GM12878 (cell line): ENCODE results near the gene NXN. TPM values are rescaled to one million over a fixed set of nuclear protein-coding genes. Genes with fewer than 3 reads are reported as not detected.
"Not testable (repeated sequence)": the region's sequence is repeated elsewhere in the genome, so short reads cannot be mapped to it uniquely, and the experiment has no call there.

ENCODE experiments used
- ATAC-seq: fragments of 200-7000 bp; cut with Tn5 transposase; 3 replicates; pipeline ENCODE4 v1.9.1; 2020; ENCODE audit warnings: mild to moderate bottlenecking, moderate library complexity
- BruUV-seq: library from RNA; stranded (reverse); fragments of 400-500 nt; replicated peaks from 2 replicates; lab custom pipeline; 2021; lab: Mats Ljungman, UMichigan
- CTCF ChIA-PET: fragments of 300-600 bp; sonication (Branson Sonifier 250); formaldehyde crosslinking; extraction: SDS; loops from one replicate; lab custom pipeline; 2021; ENCODE audit warnings: inconsistent platforms; lab: Yijun Ruan, JAX
- POLR2A ChIA-PET: fragments of 350-600 bp; formaldehyde crosslinking; extraction: SDS; loops from one replicate; lab custom pipeline; 2021; ENCODE audit warnings: inconsistent platforms; lab: Charles Lee
- RAD21 ChIA-PET: fragments of 300-600 bp; sonication (Branson Sonifier 250); formaldehyde crosslinking; loops from one replicate; lab custom pipeline; 2023; ENCODE audit warnings: antibody characterized with exemption; ENCODE audit not compliant: unreplicated experiment; lab: Charles Lee
- SMC1A ChIA-PET: fragments of 300-600 bp; sonication (Branson Sonifier 250); formaldehyde crosslinking; loops from one replicate; lab custom pipeline; 2023; ENCODE audit not compliant: unreplicated experiment, uncharacterized antibody; lab: Charles Lee
- DNase-seq: peaks from one replicate; pipeline ENCODE4 v3.0.0-alpha.2; 2011; ENCODE audit warnings: low read depth, low spot score
- FAIRE-seq: peaks from 3 replicates; lab custom pipeline; 2011; peaks lifted over from hg19 to GRCh38; lab: Jason Lieb, UNC
- H2AFZ ChIP-seq: 2 replicates; pipeline ENCODE4 v1.6.0; 2011; ENCODE audit warnings: low read depth, low read length, control low read depth; ENCODE audit not compliant: control insufficient read depth
- H3K27ac ChIP-seq: 2 replicates; pipeline ENCODE4 v1.5.1; 2011; ENCODE audit warnings: control low read depth; ENCODE audit not compliant: control insufficient read depth, insufficient read depth
- H3K27me3 ChIP-seq, 2 experiments: replicated peaks in 1 of 2; 2 replicates each; pipeline versions ENCODE4 v1.6.0 to v1.6.1; 2011; ENCODE audit warnings: low read length in 1 of 2; ENCODE audit not compliant: control insufficient read depth in 2 of 2, insufficient read depth in 2 of 2
- H3K36me3 ChIP-seq, 2 experiments: 2 replicates each; pipeline ENCODE4 v1.5.1; 2011; ENCODE audit warnings: low read length in 1 of 2; ENCODE audit not compliant: control insufficient read depth in 2 of 2, insufficient read depth in 2 of 2
- H3K4me1 ChIP-seq: 2 replicates; pipeline ENCODE4 v1.6.1; 2011; ENCODE audit warnings: mild to moderate bottlenecking, low read length, moderate library complexity, mixed read lengths; ENCODE audit not compliant: control insufficient read depth, insufficient read depth
- H3K4me2 ChIP-seq: 2 replicates; pipeline ENCODE4 v1.6.0; 2011; ENCODE audit warnings: control low read depth; ENCODE audit not compliant: control insufficient read depth, insufficient read depth
- H3K4me3 ChIP-seq: fragments of 200-600 bp; sonication (generic); 2 replicates; pipeline ENCODE4 v1.5.1; 2016
- H3K79me2 ChIP-seq: 2 replicates; pipeline ENCODE4 v1.6.0; 2011; ENCODE audit warnings: low read length; ENCODE audit not compliant: control insufficient read depth, insufficient read depth
- H3K9ac ChIP-seq: 2 replicates; pipeline ENCODE4 v1.8.0; 2011; ENCODE audit warnings: low read length, control low read depth, mixed read lengths; ENCODE audit not compliant: control insufficient read depth, insufficient read depth
- H3K9me3 ChIP-seq: replicated peaks from 3 replicates; pipeline ENCODE4 v1.5.1; 2011; ENCODE audit warnings: mild to moderate bottlenecking, low read length; ENCODE audit not compliant: control insufficient read depth, insufficient read depth
- H4K20me1 ChIP-seq: 2 replicates; pipeline ENCODE4 v1.6.0; 2011; ENCODE audit not compliant: control insufficient read depth, insufficient read depth
- CTCF ChIP-seq, 3 experiments: IDR thresholded peaks in 2 of 3; conservative IDR thresholded peaks in 1 of 3; 2 replicates each; pipeline ENCODE4 v1.5.1; 2011; ENCODE audit warnings: low read depth in 3 of 3, low read length in 3 of 3, mild to moderate bottlenecking in 3 of 3, control low read depth in 2 of 3, moderate library complexity in 2 of 3, inconsistent platforms in 1 of 3, mixed read lengths in 1 of 3; ENCODE audit not compliant: control insufficient read depth in 2 of 3, insufficient read depth in 1 of 3; ENCODE audit errors: extremely low read depth in 1 of 3
- EED ChIP-seq: sonication (generic); IDR thresholded peaks from 2 replicates; pipeline ENCODE4 v1.6.1; 2016; ENCODE audit warnings: antibody characterized with exemption, low read depth
- KAT2A ChIP-seq: conservative IDR thresholded peaks from 2 replicates; pipeline ENCODE4 v1.6.1; 2011; ENCODE audit warnings: low read depth, low read length; ENCODE audit not compliant: control insufficient read depth
- MEF2B ChIP-seq: fragments of 450-650 bp; IDR thresholded peaks from 2 replicates; pipeline ENCODE4 v1.6.1; 2018; ENCODE audit warnings: mild to moderate bottlenecking, moderate library complexity; ENCODE audit not compliant: partially characterized antibody, poor library complexity, severe bottlenecking
- RAD21 ChIP-seq: IDR thresholded peaks from 2 replicates; pipeline ENCODE4 v1.6.1; 2011; ENCODE audit warnings: mild to moderate bottlenecking, low read depth, low read length, moderate library complexity; ENCODE audit not compliant: insufficient read depth
- RELB ChIP-seq: fragments of 450-650 bp; IDR thresholded peaks from 2 replicates; pipeline ENCODE4 v1.6.1; 2017; ENCODE audit warnings: low read depth, mild to moderate bottlenecking, moderate library complexity
- ZNF687 ChIP-seq: fragments of 450-650 bp; IDR thresholded peaks from 2 replicates; pipeline ENCODE4 v1.6.1; 2017; ENCODE audit warnings: mild to moderate bottlenecking, moderate library complexity
- WGBS: methylation state at CpG from one replicate; pipeline ENCODE4 v1.1.6; 2016; ENCODE audit warnings: low lambda C conversion rate; ENCODE audit not compliant: insufficient replicate concordance, insufficient coverage; ENCODE audit errors: missing lambda C conversion rate; 5-methylcytosine and 5-hydroxymethylcytosine counted together
- in situ Hi-C: fragments of 300-500 bp; cut with MboI; formaldehyde crosslinking; loops from 9 replicates; pipeline ENCODE4 v1.14.3; 2018; ENCODE audit warnings: mixed read lengths
- intact Hi-C: fragments of 100-400 bp; cut with micrococcal nuclease; formaldehyde crosslinking; loops from one replicate; pipeline ENCODE4 v1.14.2; 2022; ENCODE audit not compliant: unreplicated experiment
- polyA plus RNA-seq, 11 experiments: library from polyadenylated mRNA; depleted of rRNA in 4 of 11; unstranded in 6 of 11; stranded (reverse) in 5 of 11; fragments of >200 nt; fragmentation: Nextera tagmentation in 4 of 11; fragmentation: Illumina TruSeq in 1 of 11; extraction: Ambion mirVana in 4 of 11; extraction: Trizol in 1 of 11; gene quantifications; 1 replicate in 1 of 11; 2 replicates in 10 of 11; pipeline versions ENCODE4 v1.2.1 to v1.2.3, GENCODE V29; 2011 to 2016; ENCODE audit warnings: inconsistent platforms in 2 of 11, missing spikeins in 2 of 11, low read depth in 1 of 11
- total RNA-seq, 4 experiments: library from RNA; depleted of rRNA in 3 of 4; stranded (reverse); fragments of >200 nt in 3 of 4; fragmentation: Illumina TruSeq in 1 of 4; extraction: Trizol in 1 of 4; gene quantifications; 2 replicates each; pipeline versions ENCODE4 v1.2.1 to v1.2.3, GENCODE V29; 2013 to 2021

NXN gene
- total and polyA plus RNA-seq, 10 of the 15 experiments (the other 5 are each of a cell fraction or from before 2014, with no cell fraction given) = 0.04 to 1.2 (median 0.30) TPM

GRCh38 chr17:953767-954166 is 25.8 kb downstream of the NXN start:
- intact Hi-C loops (no loop called here), in situ Hi-C loops (no loop called here)
- ChIA-PET RAD21 (no interaction called here), CTCF (no interaction called here), SMC1A (no interaction called here), POLR2A (interaction anchor here (0.6 kb wide), 1 partner anchor 145 kb away, joined by 4 read pairs; no protein-coding TSS in a partner anchor)
- Histone ChIP-seq H2AFZ (no peak overlapping the region), H4K20me1 (no peaks in the 10 kb centered on the region), H3K4me2 (no peak overlapping the region), H3K4me3 (no peak overlapping the region), H3K36me3 (no peaks in the 10 kb centered on the region), H3K4me1 (no peaks in the 10 kb centered on the region), H3K9ac (no peak overlapping the region), H3K79me2 (no peaks in the 10 kb centered on the region), H3K27me3 (no peaks in the 10 kb centered on the region), H3K27ac (no peak overlapping the region), H3K9me3 (no peaks in the 10 kb centered on the region; the same call in 2 of the 3 replicates)
- FAIRE-seq = no peak
- no peak for ATAC-seq
- no peak for DNase-seq
- WGBS = 54% methylated on average over 16 of the region's 16 CpGs
- TF ChIP-seq CTCF (IDR thresholded peaks at IDR 0.05 in 2 of 3, conservative IDR thresholded peaks at IDR 0.05 in 1 of 3; ENCODE audit: control insufficient read depth in 2 of 3, extremely low read depth in 1 of 3, insufficient read depth in 1 of 3, low read depth in 3 of 3, low read length in 3 of 3) (no peak), RAD21 (no peak), ZNF687 (no peak), MEF2B (no peak), RELB (no peak), EED (no peak), KAT2A (no peak)
- BruUV-seq = no TSS peak

GRCh38 chr17:952592-952991 is 27.0 kb downstream of the NXN start:
- H3K36me3 ChIP-seq, in situ Hi-C loops, SMC1A ChIA-PET, H3K27me3 ChIP-seq, BruUV-seq, H2AFZ ChIP-seq, H3K4me2 ChIP-seq, POLR2A ChIA-PET, H3K79me2 ChIP-seq, H4K20me1 ChIP-seq, intact Hi-C loops, H3K27ac ChIP-seq, H3K4me3 ChIP-seq, H3K4me1 ChIP-seq, RAD21 ChIA-PET, ATAC-seq, CTCF ChIA-PET, H3K9ac ChIP-seq, FAIRE-seq, DNase-seq, H3K9me3 ChIP-seq: not testable (repeated sequence)
- 97% methylated on average over 18 of the region's 18 CpGs for WGBS
